HG03520 (cell line): ENCODE results near the gene NBEA.
"Not testable (repeated sequence)": the region's sequence is repeated elsewhere in the genome, so short reads cannot be mapped to it uniquely, and the experiment has no call there.

Experiments
- ATAC-seq: cut with Tn5 transposase; IDR thresholded peaks from one replicate; pipeline ENCODE4 v1.9.1; 2021; ENCODE audit warnings: mild to moderate bottlenecking, moderate library complexity; ENCODE audit not compliant: unreplicated experiment

NBEA gene

DNA sequence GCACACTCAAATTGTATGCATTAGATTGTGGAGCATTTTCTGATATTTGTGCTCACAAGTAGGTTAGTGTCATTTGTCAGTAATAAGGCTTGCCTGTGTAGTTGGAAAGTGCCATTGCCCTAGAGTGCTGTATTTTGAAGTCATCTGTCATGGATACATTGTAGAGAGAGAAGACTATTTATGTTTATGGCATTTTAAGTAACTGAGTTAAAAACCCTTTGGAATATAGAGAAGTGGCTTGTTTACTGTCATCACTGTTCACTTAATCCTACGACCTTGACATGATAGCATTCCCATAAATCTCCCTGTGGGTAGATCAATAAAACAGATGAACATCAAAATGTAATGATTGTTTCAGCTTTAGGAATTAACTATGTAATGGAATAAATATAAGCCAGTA lies 423.8 kb downstream of the NBEA start:
- ATAC-seq = no peak

DNA sequence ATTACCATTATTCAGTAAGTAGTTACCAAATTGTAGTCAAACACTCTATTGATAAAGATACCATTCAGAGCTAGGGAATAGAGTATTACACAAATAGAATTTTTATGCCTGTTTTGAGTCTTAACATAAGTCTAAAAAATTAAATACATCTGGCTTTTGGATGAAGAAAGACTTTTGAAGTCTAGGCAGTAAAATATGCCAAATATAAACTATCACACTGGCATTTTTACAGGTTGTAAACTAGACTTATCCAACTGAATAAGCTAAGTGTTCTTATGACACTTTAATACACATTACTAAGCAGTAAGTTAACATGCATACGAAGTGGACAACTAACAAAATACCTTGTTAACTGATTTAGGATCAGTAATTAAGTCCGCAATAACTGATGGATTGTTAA lies 425.5 kb downstream of the NBEA start:
- ATAC-seq = no peak

DNA sequence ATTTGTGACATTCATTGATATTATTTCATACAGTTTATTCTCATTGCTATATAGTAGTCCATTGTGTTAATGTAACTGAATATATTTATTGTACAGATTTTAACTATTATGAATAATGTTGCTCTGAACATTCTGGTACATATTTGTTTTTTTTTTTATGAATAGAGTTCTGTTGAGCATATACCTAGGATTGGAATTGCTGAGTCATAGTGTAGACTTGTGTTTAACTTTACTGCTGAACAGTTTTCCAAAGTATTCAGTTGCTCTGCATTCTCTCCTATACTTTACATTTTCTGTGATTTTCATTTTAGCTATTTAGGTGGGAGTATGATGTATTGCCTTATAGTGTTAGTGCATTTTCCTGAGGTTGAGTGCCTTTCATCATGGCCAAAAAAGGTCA lies 436.9 kb downstream of the NBEA start:
- ATAC-seq = no peak

DNA sequence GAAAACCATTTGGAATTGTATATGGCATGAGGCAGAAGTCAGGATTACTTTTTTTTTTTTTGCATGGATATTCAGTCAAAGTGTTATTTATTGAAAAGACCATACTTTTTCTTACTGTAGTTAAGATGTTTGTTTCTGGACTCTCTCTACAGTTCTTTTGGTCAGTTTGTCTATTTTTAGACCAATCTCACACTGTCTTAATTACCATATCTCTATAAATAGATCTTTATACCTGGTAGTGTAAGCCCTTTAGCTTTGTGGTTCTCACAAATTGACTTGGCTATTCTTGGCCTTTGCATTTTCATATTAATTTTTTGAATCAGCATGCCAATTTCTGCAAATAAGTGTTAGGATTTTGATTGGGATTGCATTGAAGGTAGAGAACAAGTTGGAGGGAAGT lies 437.6 kb downstream of the NBEA start:
- ATAC-seq = no peak

DNA sequence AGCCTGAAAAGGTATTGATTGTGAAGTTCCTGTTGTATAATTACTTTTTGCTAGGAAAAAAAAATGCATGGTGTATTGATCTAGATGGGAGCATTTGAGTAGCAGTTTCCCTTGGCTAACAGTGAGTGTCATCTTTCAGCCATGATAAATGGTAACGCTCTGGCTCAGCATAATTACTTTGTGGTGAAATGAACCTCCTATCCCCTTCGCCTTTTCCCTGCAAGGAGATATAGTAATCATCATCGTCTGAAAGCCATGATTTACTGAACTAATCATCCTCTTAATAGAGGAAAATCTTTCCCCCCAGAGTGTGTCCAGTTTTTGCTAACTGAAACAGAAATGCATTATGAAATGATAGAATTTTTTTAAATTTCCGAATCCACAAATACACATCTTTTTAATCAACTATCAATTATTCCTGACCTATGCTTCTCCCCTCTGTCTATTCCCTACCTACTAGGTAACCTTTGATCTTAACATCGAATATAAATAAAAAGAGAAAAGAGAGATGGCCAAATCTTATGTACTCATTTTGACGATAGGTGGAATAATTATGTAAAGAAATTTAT lies 445.7 kb downstream of the NBEA start:
- ATAC-seq = no peak

DNA sequence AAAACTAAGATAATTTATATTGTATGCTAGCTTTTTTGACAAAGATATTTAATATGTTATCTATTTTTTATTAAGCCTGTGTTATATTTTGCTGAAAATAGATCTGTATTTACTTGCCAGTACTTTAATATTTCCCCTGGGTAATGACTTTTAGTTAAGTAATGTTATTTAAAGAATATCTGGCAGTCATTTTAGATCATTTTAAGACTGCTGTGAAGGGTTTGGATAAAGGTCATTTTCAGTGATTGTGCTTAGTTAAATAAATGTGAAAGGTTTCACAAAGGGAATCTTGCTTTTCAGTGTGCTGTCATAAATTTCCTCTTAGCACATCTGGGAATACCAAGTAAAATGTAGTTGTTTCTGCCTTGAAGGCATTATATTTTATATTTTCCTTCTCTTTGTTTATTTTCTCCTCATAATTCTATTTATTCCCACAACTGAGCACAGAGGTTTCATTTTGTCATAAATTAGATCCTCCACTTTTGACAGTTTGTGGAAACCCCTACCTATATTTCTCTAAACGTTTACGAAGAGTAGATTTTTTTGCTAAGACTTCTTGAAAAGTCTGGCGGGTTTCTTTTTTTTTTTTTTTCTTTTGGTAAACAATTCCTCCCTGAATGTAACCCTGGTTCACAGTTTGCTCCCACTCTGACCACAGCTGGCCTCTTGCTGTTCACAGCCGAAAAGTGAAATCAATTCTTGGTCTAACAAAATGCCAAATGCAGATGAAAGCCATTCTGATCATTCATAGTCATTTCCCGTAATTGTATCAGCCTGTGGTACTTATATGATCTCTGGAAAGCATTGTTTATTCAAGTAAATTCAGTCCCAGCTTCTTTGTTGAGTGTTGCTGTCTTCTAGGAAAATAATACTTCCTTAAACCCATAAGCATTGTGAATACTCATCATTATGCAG lies 446.6 kb downstream of the NBEA start:
- no peak for ATAC-seq

DNA sequence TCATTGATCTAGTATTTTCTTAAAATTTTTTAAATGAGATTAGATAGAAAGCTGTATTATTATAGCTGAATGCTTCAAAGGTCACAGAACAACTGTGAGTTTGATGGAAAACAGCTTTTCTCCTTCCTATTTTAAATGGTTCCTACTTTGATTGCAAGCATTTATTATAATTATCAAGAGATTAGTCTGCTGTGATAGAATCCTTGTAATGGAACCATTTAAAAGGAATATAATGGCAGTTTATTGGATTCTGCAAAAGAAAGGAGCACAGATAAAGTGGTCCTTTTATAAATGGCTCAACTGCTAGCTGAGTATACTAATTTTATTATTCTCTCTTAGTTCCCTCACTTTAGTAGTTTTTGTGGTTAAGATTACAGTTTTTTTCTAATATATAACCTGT lies 447.5 kb downstream of the NBEA start:
- ATAC-seq = no peak

DNA sequence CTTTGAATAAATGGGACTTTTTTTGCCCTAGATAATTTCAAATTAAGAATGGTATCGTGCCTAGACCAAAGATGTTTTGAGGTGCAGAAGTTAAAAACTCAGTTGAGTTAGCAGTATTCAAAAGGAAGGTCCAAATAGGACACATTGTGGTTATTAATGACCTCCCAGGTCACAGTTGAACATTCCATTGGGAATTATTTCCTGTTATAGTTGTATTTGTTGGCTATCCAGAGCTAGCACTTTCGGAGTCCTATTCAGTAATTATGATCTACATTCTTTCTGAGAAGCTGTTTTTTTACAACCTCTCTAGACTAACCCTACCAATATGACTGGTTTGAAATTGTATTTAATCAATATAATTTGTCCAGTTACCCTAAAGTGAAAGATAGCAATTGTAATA lies 450.7 kb downstream of the NBEA start:
- ATAC-seq = no peak

DNA sequence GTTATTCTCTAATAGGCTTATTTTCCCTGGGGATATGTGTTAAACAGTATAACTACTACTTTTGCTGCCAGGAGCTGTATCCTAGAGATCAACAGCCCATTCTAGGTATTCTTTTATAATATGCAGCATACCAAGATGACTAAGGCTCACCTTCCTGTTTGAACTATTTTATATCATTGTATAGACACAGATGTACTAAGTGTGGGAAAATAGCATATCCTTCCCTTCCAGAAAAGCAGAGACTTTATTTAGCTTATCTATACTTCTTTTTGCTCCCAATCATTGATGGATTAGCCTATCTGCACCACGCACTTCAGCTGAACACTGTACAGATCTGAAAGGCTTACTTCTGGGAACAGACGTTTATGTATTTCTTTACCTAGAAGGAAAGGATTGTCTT lies 451.8 kb downstream of the NBEA start:
- ATAC-seq = no peak

DNA sequence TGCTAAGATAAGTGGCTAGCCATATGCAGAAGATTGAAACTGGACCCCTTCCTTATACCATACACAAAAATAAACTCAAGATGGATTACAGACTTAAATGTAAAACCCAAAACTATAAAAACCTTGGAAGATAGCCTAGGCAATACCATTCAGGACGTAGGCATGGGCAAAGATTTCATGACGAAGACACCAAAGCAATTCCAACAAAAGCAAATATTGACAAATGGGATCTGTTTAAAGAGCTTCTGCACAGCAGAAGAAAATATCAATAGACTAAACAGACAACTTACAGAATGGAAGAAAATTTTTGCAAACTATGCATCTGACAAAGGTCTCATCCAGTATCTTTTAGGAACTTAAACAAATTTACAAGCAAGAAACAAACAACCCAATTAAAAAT lies 466.2 kb downstream of the NBEA start:
- ATAC-seq = not testable (repeated sequence)

DNA sequence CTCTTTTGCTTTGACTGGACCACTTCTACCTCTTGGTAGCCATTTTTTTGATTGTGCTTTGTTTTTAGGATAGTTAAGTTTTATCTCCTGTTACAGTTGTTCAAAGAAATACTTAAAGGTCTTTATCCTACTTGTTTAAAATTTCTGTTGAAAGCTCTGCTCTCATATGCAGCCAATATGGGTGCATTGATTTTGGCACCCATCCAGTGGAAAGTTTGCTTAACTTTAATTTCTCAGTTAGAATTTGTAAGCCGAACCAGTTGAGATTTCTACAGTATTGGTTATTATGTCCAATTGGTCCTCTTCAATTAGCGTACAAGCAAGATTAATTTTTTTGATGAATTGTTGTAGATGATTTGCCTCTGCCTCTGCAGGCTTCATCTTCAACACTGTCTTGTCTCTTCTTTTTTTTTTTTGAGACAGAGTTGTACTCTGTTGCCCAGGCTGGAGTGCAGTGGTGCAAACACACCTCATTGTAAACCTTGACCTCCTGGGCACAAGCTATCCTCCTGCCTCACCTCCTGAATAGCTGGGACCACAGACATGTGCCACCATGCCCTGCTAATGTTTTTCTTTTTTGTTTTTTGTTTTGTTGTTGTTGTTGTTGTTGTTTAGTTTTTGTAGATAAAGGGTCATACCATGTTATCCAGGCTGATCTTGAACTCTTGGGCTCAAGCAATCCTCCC lies 469.1 kb downstream of the NBEA start:
- no peak for ATAC-seq

DNA sequence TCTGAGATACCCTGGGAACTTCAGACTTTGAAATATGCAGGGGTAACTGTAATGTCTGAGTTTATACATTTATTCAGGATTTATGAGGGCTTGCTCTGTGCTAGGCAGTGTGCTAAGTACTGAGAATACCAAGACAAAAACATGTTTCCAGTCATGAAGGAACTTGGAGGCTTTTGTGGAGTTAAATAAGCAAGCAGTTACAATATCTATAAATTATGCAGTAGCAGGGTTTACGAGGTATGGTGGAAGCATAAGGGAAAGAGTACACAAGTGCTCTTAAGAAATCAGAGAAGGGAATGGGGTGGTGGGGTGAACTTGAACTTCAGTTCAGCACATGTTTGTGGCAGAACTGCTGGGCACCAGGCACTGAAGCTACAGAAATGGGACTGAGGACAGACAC lies 506.4 kb downstream of the NBEA start:
- ATAC-seq = no peak

DNA sequence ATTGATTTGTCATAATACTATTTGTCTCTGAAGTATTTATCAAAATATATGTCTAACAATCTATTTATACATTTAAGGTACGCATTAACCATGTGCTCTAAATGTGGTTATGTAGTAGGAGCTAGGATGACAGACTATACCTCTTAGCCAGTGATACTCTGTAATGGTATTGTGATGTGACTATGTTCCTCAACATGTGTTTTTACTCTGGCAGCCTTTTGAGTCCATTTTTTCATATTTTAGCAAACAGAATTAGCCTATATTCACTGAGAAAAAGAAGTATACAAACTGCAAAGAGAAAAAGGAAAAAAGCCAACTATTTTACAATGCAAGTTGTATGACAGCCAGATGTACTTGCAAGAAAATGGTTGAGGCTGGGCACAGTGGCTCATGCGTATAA lies 507.8 kb downstream of the NBEA start:
- ATAC-seq = no peak

DNA sequence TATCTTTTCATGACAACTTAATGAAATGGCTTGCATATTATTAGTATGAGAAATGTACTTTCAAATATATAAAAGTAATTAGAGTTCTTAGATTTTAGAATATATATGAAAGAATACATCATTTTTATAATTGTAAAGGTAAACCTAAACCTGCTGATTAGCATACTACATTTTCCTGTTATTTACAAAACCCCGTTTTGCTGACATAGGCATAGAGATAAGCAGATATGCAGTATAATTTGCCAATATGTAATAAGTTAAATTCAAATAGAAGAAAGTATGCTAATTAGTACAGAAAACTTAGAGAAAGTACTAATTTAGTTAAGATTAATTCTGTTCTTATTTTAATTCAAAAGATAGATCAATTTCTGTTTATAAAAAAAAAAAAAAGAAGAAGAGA lies 513.0 kb downstream of the NBEA start:
- ATAC-seq = no peak

DNA sequence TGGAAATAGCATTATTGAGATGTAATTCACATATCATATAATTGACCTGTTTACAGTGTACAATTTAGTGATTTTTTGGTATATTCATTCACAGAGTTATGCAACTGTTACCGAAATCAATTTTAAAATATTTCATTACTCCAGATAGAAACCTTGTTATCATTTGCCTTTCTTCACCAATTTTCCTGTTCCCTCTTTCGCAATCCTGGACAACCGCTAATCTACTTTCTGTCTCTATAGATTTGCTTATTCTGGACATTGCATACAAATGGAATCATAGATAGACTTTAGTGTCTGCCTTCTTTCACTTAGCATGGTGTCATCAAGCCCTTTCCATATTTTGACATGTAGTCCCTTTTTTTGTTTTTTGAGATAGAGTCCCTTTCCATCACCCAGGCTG lies 515.2 kb downstream of the NBEA start:
- no peak for ATAC-seq

DNA sequence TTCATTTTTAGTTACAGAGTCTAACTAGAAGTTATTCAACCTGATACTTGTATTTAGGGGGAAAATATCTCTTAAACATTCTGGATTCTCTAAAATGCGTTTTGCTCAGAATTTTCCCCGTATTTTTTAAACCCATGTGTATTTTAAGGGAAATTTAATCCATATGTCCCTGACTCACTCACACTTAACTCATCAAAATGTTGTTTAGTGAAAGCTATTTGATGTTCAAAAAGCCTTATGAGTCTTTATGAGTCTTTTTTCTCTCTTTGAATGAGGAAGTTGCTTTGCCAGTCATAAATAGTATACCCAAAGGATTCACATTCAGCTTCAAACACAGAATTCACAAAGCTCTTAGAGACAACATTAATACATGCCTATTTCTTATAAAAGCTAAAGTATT lies 518.0 kb downstream of the NBEA start:
- no peak for ATAC-seq

DNA sequence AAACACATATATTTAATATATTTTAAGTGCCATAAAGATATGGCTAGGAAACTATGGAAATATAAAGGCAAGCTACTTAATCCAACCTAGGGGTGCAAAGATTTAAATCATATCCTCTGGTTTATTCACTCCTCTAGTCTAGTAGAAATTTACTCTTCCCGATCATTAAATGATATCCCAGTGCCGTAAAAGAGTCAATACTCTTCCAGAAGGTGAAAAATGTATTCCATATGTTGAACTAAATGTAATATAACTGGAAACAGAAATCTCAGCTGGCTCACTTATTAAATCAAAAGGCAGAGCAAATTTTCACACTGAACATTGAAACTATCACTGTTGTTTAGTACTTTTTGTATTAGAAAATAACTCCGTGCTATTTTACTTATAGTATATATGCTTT lies 523.3 kb downstream of the NBEA start:
- no peak for ATAC-seq

DNA sequence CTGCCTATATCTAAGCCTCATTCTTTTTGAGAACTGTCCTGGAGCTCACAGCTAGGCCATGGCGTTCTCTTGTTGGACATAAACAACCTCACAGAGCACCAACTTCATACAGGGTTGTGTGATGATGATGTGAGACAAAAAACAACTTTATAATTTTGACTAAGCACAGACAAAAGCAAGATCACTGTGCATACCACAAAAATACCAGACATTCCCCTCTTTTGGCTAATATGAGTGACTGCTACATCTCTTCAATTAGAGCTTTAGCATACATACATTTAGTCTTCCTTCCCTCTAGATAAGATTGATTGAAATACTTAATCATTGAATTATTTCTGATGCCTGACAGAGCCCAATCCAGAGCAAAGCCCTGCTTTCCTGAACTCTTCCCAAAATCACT lies 526.1 kb downstream of the NBEA start:
- no peak for ATAC-seq

DNA sequence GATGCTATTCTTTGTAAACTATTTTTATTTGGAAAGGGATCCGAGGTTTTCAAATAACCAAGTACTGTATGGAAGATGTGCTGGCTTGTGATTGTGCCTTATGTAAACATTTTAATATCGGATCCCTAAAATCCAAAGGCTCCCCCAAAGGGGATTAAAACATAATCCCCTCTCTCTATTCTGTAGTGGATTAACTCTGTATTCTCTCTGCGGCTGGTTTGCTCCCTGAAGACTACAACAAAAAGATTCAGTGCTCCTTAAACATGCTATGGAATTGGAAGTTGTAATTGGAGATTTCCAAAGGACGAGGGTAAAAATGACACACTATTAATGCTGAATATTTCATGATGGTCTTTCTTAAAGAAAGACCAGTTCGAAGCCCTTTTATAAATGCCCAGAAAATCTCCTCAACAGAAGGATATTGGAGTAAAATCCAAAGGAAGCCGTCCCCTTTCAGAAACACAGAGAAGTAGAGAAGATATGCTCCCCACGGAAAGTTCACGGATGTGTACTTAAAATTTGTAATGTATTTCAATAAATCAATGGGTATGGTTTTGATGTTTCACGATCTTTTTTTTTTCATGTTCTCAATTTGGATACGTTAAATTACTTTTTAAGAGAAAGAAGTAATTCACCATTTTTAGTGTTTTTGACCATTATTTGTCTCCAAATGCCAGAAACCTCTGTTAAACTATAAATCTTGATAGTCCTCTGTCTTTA lies 527.9 kb downstream of the NBEA start:
- no peak for ATAC-seq

DNA sequence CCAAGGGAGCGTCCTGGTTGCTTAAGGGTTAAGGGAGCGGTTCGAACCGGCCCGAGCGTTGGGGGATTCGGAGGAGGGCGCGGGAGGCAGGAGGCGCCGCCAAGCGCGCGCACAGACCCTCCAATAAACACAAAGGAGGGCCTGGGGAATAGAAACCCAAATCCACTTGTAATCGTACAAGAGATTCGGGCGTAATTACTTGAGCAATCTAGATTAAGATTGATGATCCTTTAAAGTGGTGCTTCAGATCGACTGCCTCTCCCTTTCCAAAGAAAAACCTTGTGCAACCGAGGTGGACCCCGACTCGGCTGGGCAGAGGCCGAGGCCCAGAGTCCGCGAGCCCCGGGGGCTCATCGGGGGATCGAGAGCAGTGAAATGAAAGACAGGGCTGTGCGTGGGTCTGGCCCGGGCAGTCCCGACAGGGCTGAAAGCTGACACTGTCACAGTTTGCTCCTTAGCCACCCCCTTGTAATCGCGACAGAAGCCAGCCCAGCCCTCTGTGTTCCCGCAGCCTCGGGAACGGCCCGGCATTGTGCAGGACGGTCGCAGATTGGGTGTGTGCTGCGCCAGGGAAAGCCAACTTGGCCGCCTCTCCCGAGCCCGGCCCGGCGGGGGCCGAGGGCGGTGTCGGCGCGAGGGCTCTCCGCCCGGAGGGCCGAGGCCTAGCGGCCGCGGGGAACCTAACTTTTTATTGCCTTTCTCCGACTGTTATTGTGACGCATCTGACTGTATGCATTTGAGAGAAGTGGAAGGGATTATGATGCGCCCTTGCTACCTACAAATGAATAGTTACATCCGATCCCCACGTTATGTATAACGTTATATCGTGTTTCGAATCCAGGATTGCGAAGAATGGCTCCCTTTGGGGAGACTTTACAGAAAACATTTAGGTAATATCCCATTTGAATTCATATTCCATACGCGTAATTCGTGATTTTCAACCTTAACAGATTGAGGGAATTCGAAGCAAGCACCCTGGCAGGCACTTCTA lies 528.9 kb downstream of the NBEA start:
- no peak for ATAC-seq
